ENCODE measurements around the gene ODAD4. TPM values are rescaled to one million over a fixed set of nuclear protein-coding genes. Genes with fewer than 3 reads are reported as not detected.
A peak's percentile ranks its signal among the peaks of the same experiment; 100 is the strongest.

The ODAD4 gene
- total RNA-seq, 1 experiment from 2014 or later: 0.15 TPM

GRCh38 chr17:41972571-41973407, 42.4 kb downstream of the ODAD4 start:
- peaks cover 12% of the 10 kb centered on the region for H4K20me1 ChIP-seq (ENCODE audit: low read length)
- ATAC-seq (peak; percentile 72), DNase-seq (peak; percentile 80)
- H3K79me2 ChIP-seq (ENCODE audit: low read length): peaks cover 45% of the 10 kb centered on the region
- no peaks in the 10 kb centered on the region for H3K9me3 ChIP-seq (ENCODE audit: low read length)
- H3K9ac ChIP-seq (ENCODE audit: low read length): no peak overlapping the region
- H3F3A ChIP-seq (ENCODE audit: low read length, unreplicated experiment): no peaks in the 10 kb centered on the region
- peaks cover 26% of the 10 kb centered on the region for H3K36me3 ChIP-seq (ENCODE audit: low read depth, low read length)
- H3K4me3 ChIP-seq (ENCODE audit: low read length): 0 out of 2 replicates have a peak overlapping the region, but pooled peaks have one; percentile 26
- ChIA-PET POLR2A (ENCODE audit: unreplicated experiment) (interaction anchor here (0.6 to 0.7 kb wide), 3 partner anchors 46 to 451 kb away, joined by 3 to 4 read pairs (median 4); no protein-coding TSS in a partner anchor), CTCF (no interaction called here)
- H3K4me2 ChIP-seq (ENCODE audit: low read length): peak overlapping the region; percentile 42
- H3K27me3 ChIP-seq (ENCODE audit: low read length): no peaks in the 10 kb centered on the region
- no peaks in the 10 kb centered on the region for H3K9me2 ChIP-seq (replicated peaks; ENCODE audit: low read length)
- no peak overlapping the region for H2AFZ ChIP-seq (ENCODE audit: low read length)
- TF ChIP-seq EZH2phosphoT487 (IDR thresholded peaks at IDR 0.05; ENCODE audit: borderline replicate concordance, low read length): no peak
- TF ChIP-seq CTCF (conservative IDR thresholded peaks at IDR 0.05; ENCODE audit: low read depth, low read length): no peak
- H3K4me1 ChIP-seq (ENCODE audit: insufficient read depth, low read length): peaks cover 35% of the 10 kb centered on the region
- intact Hi-C loops (cut with micrococcal nuclease): no loop called here
- peak overlapping the region; percentile 63 for H3K27ac ChIP-seq (ENCODE audit: low read length)
- no TSS peak for BruUV-seq (replicated peaks)

- POLR2A ChIA-PET (ENCODE audit: unreplicated experiment): interaction anchor here (0.6 kb wide), 2 partner anchors 90 to 451 kb away, joined by 4 read pairs; no protein-coding TSS in a partner anchor
- peaks cover 12% of the 10 kb centered on the region for H4K20me1 ChIP-seq (ENCODE audit: low read length)
- no TSS peak for BruUV-seq (replicated peaks)
- H3K36me3 ChIP-seq (ENCODE audit: low read depth, low read length): peaks cover 24% of the 10 kb centered on the region
- no peaks in the 10 kb centered on the region for H3K9me3 ChIP-seq (ENCODE audit: low read length)
- H3K79me2 ChIP-seq (ENCODE audit: low read length): peaks cover 39% of the 10 kb centered on the region
- peak overlapping the region; percentile 63 for H3K27ac ChIP-seq (ENCODE audit: low read length)
- H3K4me1 ChIP-seq (ENCODE audit: insufficient read depth, low read length): peaks cover 33% of the 10 kb centered on the region
- no peaks in the 10 kb centered on the region for H3F3A ChIP-seq (ENCODE audit: low read length, unreplicated experiment)
- no peak overlapping the region for H3K9ac ChIP-seq (ENCODE audit: low read length)
- intact Hi-C loops (cut with micrococcal nuclease): no loop called here
- H3K9me2 ChIP-seq (replicated peaks; ENCODE audit: low read length): no peaks in the 10 kb centered on the region
- DNase-seq: no peak
- CTCF ChIA-PET: no interaction called here
- H2AFZ ChIP-seq (ENCODE audit: low read length): no peak overlapping the region
- H3K4me2 ChIP-seq (ENCODE audit: low read length): peak overlapping the region; percentile 42
- ATAC-seq: no peak
- TF ChIP-seq CTCF (conservative IDR thresholded peaks at IDR 0.05; ENCODE audit: low read depth, low read length) (no peak), EZH2 (IDR thresholded peaks at IDR 0.05; ENCODE audit: low read length, unreplicated experiment) (no peak), EZH2phosphoT487 (IDR thresholded peaks at IDR 0.05; ENCODE audit: borderline replicate concordance, low read length) (no peak)
- no peak overlapping the region for H3K4me3 ChIP-seq (ENCODE audit: low read length)
- H3K27me3 ChIP-seq (ENCODE audit: low read length): no peaks in the 10 kb centered on the region
Observed at GRCh38 chr17:41973408-41973811, 43.0 kb downstream of the ODAD4 start.

GRCh38 chr17:41974031-41974430, 43.6 kb downstream of the ODAD4 start:
- peaks cover 7% of the 10 kb centered on the region for H4K20me1 ChIP-seq (ENCODE audit: low read length)
- ATAC-seq (no peak), DNase-seq (no peak)
- POLR2A ChIA-PET (ENCODE audit: unreplicated experiment): no interaction called here
- H3K79me2 ChIP-seq (ENCODE audit: low read length): peaks cover 32% of the 10 kb centered on the region
- BruUV-seq (replicated peaks): no TSS peak
- peaks cover 21% of the 10 kb centered on the region; the same call in 1 of the 2 replicates for H3K36me3 ChIP-seq (ENCODE audit: low read depth, low read length)
- no peaks in the 10 kb centered on the region for H3K9me2 ChIP-seq (replicated peaks; ENCODE audit: low read length)
- H3K4me2 ChIP-seq (ENCODE audit: low read length): no peak overlapping the region
- intact Hi-C loops (cut with micrococcal nuclease): no loop called here
- no peak overlapping the region for H3K9ac ChIP-seq (ENCODE audit: low read length)
- TF ChIP-seq EZH2phosphoT487 (IDR thresholded peaks at IDR 0.05; ENCODE audit: borderline replicate concordance, low read length): no peak
- TF ChIP-seq EZH2 (IDR thresholded peaks at IDR 0.05; ENCODE audit: low read length, unreplicated experiment): no peak
- TF ChIP-seq CTCF (conservative IDR thresholded peaks at IDR 0.05; ENCODE audit: low read depth, low read length): no peak
- no peak overlapping the region for H3K27ac ChIP-seq (ENCODE audit: low read length)
- H2AFZ ChIP-seq (ENCODE audit: low read length): no peak overlapping the region
- peaks cover 26% of the 10 kb centered on the region for H3K4me1 ChIP-seq (ENCODE audit: insufficient read depth, low read length)
- no peaks in the 10 kb centered on the region for H3K9me3 ChIP-seq (ENCODE audit: low read length)
- CTCF ChIA-PET: no interaction called here
- H3F3A ChIP-seq (ENCODE audit: low read length, unreplicated experiment): no peaks in the 10 kb centered on the region
- H3K4me3 ChIP-seq (ENCODE audit: low read length): no peak overlapping the region
- no peaks in the 10 kb centered on the region for H3K27me3 ChIP-seq (ENCODE audit: low read length)
